SK-N-SH (cell line): Measurements from ENCODE around the gene ARGLU1. TPM values are rescaled to one million over a fixed set of nuclear protein-coding genes. Genes with fewer than 3 reads are reported as not detected.

Experiments
- CTCF ChIA-PET: fragments of 300-600, 350-600 bp; formaldehyde crosslinking; extraction: SDS; loops from one replicate; lab custom pipeline; 2021; lab: Yijun Ruan, JAX
- POLR2A ChIA-PET: fragments of 350-600 bp; sonication (Branson Sonifier 250); formaldehyde crosslinking; extraction: SDS; loops from one replicate; lab custom pipeline; 2020; ENCODE audit warnings: antibody characterized with exemption, inconsistent platforms; lab: Yijun Ruan, JAX
- DNase-seq: peaks from one replicate; pipeline ENCODE4 v3.0.0; 2012
- H2AFZ ChIP-seq: fragments of 200-600 bp; sonication (generic); 2 replicates; pipeline ENCODE4 v1.8.1; 2016; ENCODE audit warnings: antibody characterized with exemption, mild to moderate bottlenecking, low read depth
- H3F3A ChIP-seq: fragments of 200-600 bp; sonication (generic); replicated peaks from 2 replicates; pipeline ENCODE3; 2016; ENCODE audit warnings: antibody characterized with exemption, mild to moderate bottlenecking; ENCODE audit not compliant: insufficient read depth
- H3K27ac ChIP-seq, 2 experiments: fragments of 200-500 bp in 1 of 2; fragments of 200-600 bp in 1 of 2; sonication (Bioruptor generic) in 1 of 2; sonication (generic), shearing (Covaris generic) in 1 of 2; 2 replicates each; pipeline versions ENCODE4 v1.5.1 to v1.6.1; 2014 to 2016; ENCODE audit warnings: low read depth in 2 of 2, inconsistent platforms in 1 of 2, low read length in 1 of 2, mild to moderate bottlenecking in 1 of 2, mixed read lengths in 1 of 2
- H3K27me3 ChIP-seq: fragments of 200-600 bp; sonication (generic), shearing (Covaris generic); 2 replicates; pipeline ENCODE4 v1.6.1; 2016; ENCODE audit warnings: mixed run types; ENCODE audit not compliant: insufficient read depth
- H3K36me3 ChIP-seq, 2 experiments: fragments of 200-500 bp in 1 of 2; fragments of 200-600 bp in 1 of 2; sonication (Bioruptor generic) in 1 of 2; sonication (generic) in 1 of 2; replicated peaks in 1 of 2; 2 replicates each; pipeline versions ENCODE3 to v1.5.1; 2014 to 2016; ENCODE audit warnings: low read length in 1 of 2, mild to moderate bottlenecking in 1 of 2; ENCODE audit not compliant: insufficient read depth in 2 of 2, control insufficient read depth in 1 of 2
- H3K4me1 ChIP-seq, 2 experiments: fragments of 200-500 bp in 1 of 2; fragments of 200-600 bp in 1 of 2; sonication (Bioruptor generic) in 1 of 2; sonication (generic), shearing (Covaris generic) in 1 of 2; 2 replicates each; pipeline versions ENCODE4 v1.5.1 to v1.6.1; 2014 to 2016; ENCODE audit warnings: low read depth in 1 of 2, low read length in 1 of 2, mixed run types in 1 of 2; ENCODE audit not compliant: insufficient read depth in 2 of 2, control insufficient read depth in 1 of 2
- H3K4me2 ChIP-seq: fragments of 200-600 bp; sonication (generic), shearing (Covaris generic); 2 replicates; pipeline ENCODE4 v1.6.1; 2017; ENCODE audit warnings: mixed run types
- H3K4me3 ChIP-seq, 2 experiments: fragments of 200-500 bp in 1 of 2; fragments of 200-600 bp in 1 of 2; sonication (Bioruptor generic) in 1 of 2; sonication (generic), shearing (Covaris generic) in 1 of 2; 2 replicates each; pipeline versions ENCODE4 v1.5.1 to v1.8.1; 2014 to 2016; ENCODE audit warnings: low read depth in 2 of 2, inconsistent platforms in 1 of 2, low read length in 1 of 2, mild to moderate bottlenecking in 1 of 2, mixed read lengths in 1 of 2, moderate library complexity in 1 of 2
- H3K79me2 ChIP-seq: fragments of 200-600 bp; sonication (generic); 2 replicates; pipeline ENCODE4 v1.8.1; 2017; ENCODE audit warnings: mild to moderate bottlenecking; ENCODE audit not compliant: insufficient read depth
- H3K9ac ChIP-seq: fragments of 200-600 bp; sonication (generic); 2 replicates; pipeline ENCODE4 v1.6.1; 2017; ENCODE audit warnings: mixed run types
- H3K9me2 ChIP-seq: fragments of 200-600 bp; sonication (generic); 2 replicates; pipeline ENCODE4 v1.6.1; 2017; ENCODE audit warnings: mixed run types
- H3K9me3 ChIP-seq: fragments of 200-600 bp; sonication (generic); 2 replicates; pipeline ENCODE4 v1.6.1; 2017; ENCODE audit warnings: mixed run types, mild to moderate bottlenecking, moderate library complexity
- H4K20me1 ChIP-seq: fragments of 200-600 bp; sonication (generic); 2 replicates; pipeline ENCODE4 v1.6.1; 2017; ENCODE audit warnings: mild to moderate bottlenecking, mixed run types; ENCODE audit not compliant: insufficient read depth
- CHD2 ChIP-seq: fragments of 150-350 bp; IDR thresholded peaks from 2 replicates; pipeline ENCODE4 v1.6.1; 2018; ENCODE audit warnings: low read length; ENCODE audit not compliant: partially characterized antibody
- CTCF ChIP-seq: fragments of 200-600 bp; sonication (generic); IDR thresholded peaks from 2 replicates; pipeline ENCODE4 v1.6.1; 2017; ENCODE audit warnings: antibody characterized with exemption, mild to moderate bottlenecking, moderate library complexity
- ELF1 ChIP-seq: IDR thresholded peaks from 2 replicates; pipeline ENCODE4 v1.4.0; 2012
- FOXJ3 ChIP-seq: sonication (generic); formaldehyde crosslinking; IDR thresholded peaks from 2 replicates; pipeline ENCODE4 v1.5.1; 2020; ENCODE audit warnings: mild to moderate bottlenecking, missing genetic modification reagents
- FOXM1 ChIP-seq: IDR thresholded peaks from 2 replicates; pipeline ENCODE4 v1.4.0; 2012; ENCODE audit warnings: low read depth, mild to moderate bottlenecking
- GABPA ChIP-seq: IDR thresholded peaks from 2 replicates; pipeline ENCODE4 v1.4.0; 2012; ENCODE audit warnings: low read depth, mild to moderate bottlenecking
- GATA2 ChIP-seq: sonication (generic); formaldehyde crosslinking; IDR thresholded peaks from 2 replicates; pipeline ENCODE4 v1.5.0; 2020; ENCODE audit warnings: mild to moderate bottlenecking, missing genetic modification reagents
- IRF3 ChIP-seq: fragments of 150-350 bp; IDR thresholded peaks from 2 replicates; pipeline ENCODE4 v1.6.1; 2016; ENCODE audit warnings: mild to moderate bottlenecking, low read depth, low read length
- MEF2A ChIP-seq: IDR thresholded peaks from 2 replicates; pipeline ENCODE4 v1.4.0; 2012; ENCODE audit warnings: low read depth, borderline replicate concordance
- NFIC ChIP-seq: IDR thresholded peaks from 2 replicates; pipeline ENCODE4 v1.4.0; 2012; ENCODE audit warnings: borderline replicate concordance
- PBX3 ChIP-seq: IDR thresholded peaks from 2 replicates; pipeline ENCODE4; 2012
- RCOR1 ChIP-seq: fragments of 150-350 bp; IDR thresholded peaks from 2 replicates; pipeline ENCODE4 v1.6.1; 2017; ENCODE audit warnings: antibody characterized with exemption, low read length
- REST ChIP-seq: IDR thresholded peaks from 2 replicates; pipeline ENCODE4 v1.6.1; 2012; ENCODE audit warnings: mild to moderate bottlenecking, low read depth, low read length, moderate library complexity
- RFX5 ChIP-seq: IDR thresholded peaks from 2 replicates; pipeline ENCODE4 v1.6.1; 2012; ENCODE audit warnings: mild to moderate bottlenecking, improper control_type of control experiment, low read length
- RXRA ChIP-seq: IDR thresholded peaks from 2 replicates; pipeline ENCODE4 v1.4.0; 2012; ENCODE audit warnings: low read depth, mild to moderate bottlenecking, borderline replicate concordance
- SIN3A ChIP-seq: IDR thresholded peaks from 2 replicates; pipeline ENCODE4 v1.6.1; 2012; ENCODE audit warnings: low read depth, mild to moderate bottlenecking, low read length, moderate library complexity, borderline replicate concordance
- SMC3 ChIP-seq: IDR thresholded peaks from 2 replicates; pipeline ENCODE4 v1.6.1; 2012; ENCODE audit warnings: low read depth, low read length, improper control_type of control experiment
- TAF1 ChIP-seq: IDR thresholded peaks from 2 replicates; pipeline ENCODE4 v1.6.1; 2012; ENCODE audit warnings: low read depth, mild to moderate bottlenecking, low read length, moderate library complexity, borderline replicate concordance
- USF1 ChIP-seq: IDR thresholded peaks from 2 replicates; pipeline ENCODE4 v1.4.0; 2012; ENCODE audit warnings: low read depth, borderline replicate concordance
- ZBTB33 ChIP-seq: IDR thresholded peaks from 2 replicates; pipeline ENCODE4 v1.4.0; 2012; ENCODE audit warnings: low read depth, borderline replicate concordance
- WGBS: methylation state at CpG from one replicate; pipeline ENCODE4 v1.1.6; 2017; ENCODE audit warnings: low lambda C conversion rate; 5-methylcytosine and 5-hydroxymethylcytosine counted together
- polyA plus RNA-seq, 3 experiments: library from polyadenylated mRNA; depleted of rRNA; stranded (reverse); fragments of >200 nt; gene quantifications; 2 replicates each; pipeline ENCODE4 v1.2.3, GENCODE V29; 2012

The ARGLU1 gene
- polyA plus RNA-seq, 1 of the 3 experiments (the other 2 are of a cell fraction) = 101 TPM

- no peak for TF ChIP-seq RCOR1
- TF ChIP-seq REST = no peak
- no peak for TF ChIP-seq IRF3
- TF ChIP-seq MEF2A = no peak
- no peak for TF ChIP-seq CHD2
- TF ChIP-seq ZBTB33 = no peak
- TF ChIP-seq GABPA = no peak
- TF ChIP-seq ELF1 = no peak
- no peak for TF ChIP-seq NFIC
- no peak for TF ChIP-seq RXRA
- TF ChIP-seq, all 33 proteins: peak for 0
These were observed 75.1 kb downstream of the ARGLU1 start (continued) for GRCh38 chr13:106492588-106493475.

- DNase-seq = no peak
- Histone ChIP-seq H3K27me3 (no peaks in the 10 kb centered on the region), H3K9me3 (no peaks in the 10 kb centered on the region), H3K9me2 (no peaks in the 10 kb centered on the region), H3K79me2 (no peaks in the 10 kb centered on the region), H3F3A (no peaks in the 10 kb centered on the region), H3K9ac (no peak overlapping the region), H3K27ac (no peak overlapping the region), H4K20me1 (no peaks in the 10 kb centered on the region), H3K36me3 (peaks cover 7 to 32% of the 10 kb centered on the region in 2 experiments), H3K4me2 (no peak overlapping the region), H2AFZ (no peak overlapping the region), H3K4me3 (no peak overlapping the region), H3K4me1 (peaks cover 0 to 19% of the 10 kb centered on the region in 2 experiments; a peak in 2 of 4 replicates)
- 95% methylated on average over 14 of the region's 14 CpGs for WGBS
- ChIA-PET CTCF (no interaction called here), POLR2A (no interaction called here)
- no peak for TF ChIP-seq FOXM1
- no peak for TF ChIP-seq FOXJ3
- TF ChIP-seq TAF1 = no peak
- no peak for TF ChIP-seq RCOR1
- no peak for TF ChIP-seq SIN3A
- no peak for TF ChIP-seq SMC3
- no peak for TF ChIP-seq CTCF
- TF ChIP-seq GABPA = no peak
- TF ChIP-seq RFX5 = no peak
- TF ChIP-seq PBX3 = no peak
- TF ChIP-seq USF1 = no peak
- no peak for TF ChIP-seq GATA2 (CRISPR knock-in tag)
These were observed 75.9 kb downstream of the ARGLU1 start for GRCh38 chr13:106491928-106492587.
